GM12892 (cell line): Measurements from ENCODE around the gene TRAPPC1.

Source experiments
- POLR2A ChIP-seq: IDR thresholded peaks from 2 replicates; pipeline ENCODE4 v1.6.1; 2011; ENCODE audit warnings: low read depth, low read length, control low read depth
- POLR2AphosphoS5 ChIP-seq: IDR thresholded peaks from 2 replicates; pipeline ENCODE4 v1.6.1; 2011; ENCODE audit warnings: low read depth, low read length, control low read depth

- peak; percentile 80 for TF ChIP-seq POLR2AphosphoS5
- peak; percentile 74; the same call in 1 of the 2 replicates for TF ChIP-seq POLR2A
Measured at GRCh38 chr17:7931709-7932482, at the start of gene TRAPPC1, which contains the start of gene CNTROB.
